NCI-H2196 (cell line): ENCODE results near the gene NPHP4.

Experiments
- DNase-seq: peaks from one replicate; lab custom pipeline; 2025; ENCODE audit not compliant: unreplicated experiment; lab: John Stamatoyannopoulos, UW

The NPHP4 gene

GRCh38 chr1:5815716-5816115 lies 176.5 kb downstream of the NPHP4 start:
- DNase-seq = no peak

DNA sequence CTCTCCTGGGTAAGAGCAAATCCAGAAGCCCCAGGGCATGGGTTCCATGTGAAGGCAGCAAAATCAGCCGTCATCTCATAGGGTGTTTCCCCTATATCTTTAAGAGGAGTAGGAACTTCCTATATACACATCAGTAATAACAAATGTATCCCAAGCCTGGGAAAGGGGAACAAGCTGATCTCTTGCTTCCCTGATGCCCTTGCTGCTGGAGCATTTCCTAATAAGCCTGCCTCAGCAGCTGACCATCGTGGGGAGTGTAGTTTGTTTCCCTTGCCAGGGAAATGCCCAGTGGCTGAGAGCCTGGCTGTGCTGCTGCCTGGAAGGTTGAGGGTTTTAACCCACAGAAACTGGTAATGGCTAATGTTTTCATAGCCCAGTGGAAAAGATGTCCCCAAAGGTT lies 177.0 kb downstream of the NPHP4 start:
- DNase-seq = no peak

DNA sequence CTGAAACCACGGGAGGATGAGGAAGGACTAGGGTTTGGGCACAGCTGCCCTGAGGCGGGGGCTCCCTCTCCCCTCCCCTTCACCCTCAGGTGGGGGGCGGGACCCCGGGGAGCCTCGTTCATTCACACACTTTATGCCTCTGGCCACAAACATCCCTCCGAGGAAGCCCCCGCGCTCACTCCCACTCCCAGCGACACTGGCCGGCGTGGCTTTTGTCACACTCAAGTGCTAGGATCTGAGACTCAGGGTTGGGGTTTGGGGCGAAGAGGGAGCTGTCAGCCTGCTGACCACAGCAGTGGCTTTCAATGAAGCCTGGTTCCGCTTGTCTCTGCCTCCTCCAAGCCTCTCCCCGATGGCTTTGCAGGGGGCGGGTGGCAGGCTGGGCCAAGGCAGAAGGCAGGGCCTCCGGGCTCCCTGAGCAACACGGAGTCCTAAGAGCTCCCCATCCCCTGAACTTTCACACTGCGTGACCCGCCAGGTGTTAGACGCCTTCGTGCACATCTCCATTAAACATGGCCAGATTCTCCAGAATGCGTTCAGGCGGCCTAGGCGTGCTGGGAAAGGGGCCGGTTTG lies 178.1 kb downstream of the NPHP4 start:
- no peak for DNase-seq

DNA sequence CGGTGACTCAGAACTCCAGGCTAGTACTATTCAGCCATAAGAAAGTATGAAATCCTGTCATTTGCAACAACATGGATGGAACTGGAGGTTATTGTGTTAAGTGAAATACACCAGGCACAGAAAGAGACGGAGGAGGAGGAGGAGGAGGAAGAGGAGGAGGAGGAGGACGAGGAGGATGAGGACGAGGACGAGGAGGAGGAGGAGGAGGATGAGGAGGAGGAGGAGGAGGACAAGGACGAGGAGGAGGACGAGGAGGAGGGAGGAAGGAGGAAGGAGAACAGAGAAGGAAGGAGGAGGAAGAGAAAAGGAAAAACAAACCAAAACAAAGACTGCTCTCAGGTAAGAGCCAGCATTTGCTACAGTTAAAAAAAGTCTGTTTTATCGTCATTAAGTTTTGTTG lies 178.7 kb downstream of the NPHP4 start:
- no peak for DNase-seq
